GM18508 (cell line): ENCODE data around the gene CKMT1A.
"Not testable (repeated sequence)": the region's sequence is repeated elsewhere in the genome, so short reads cannot be mapped to it uniquely, and the experiment has no call there.

Experiments used
- ATAC-seq: cut with Tn5 transposase; IDR thresholded peaks from one replicate; pipeline ENCODE4 v1.9.1; 2021; ENCODE audit warnings: moderate number of reproducible peaks; ENCODE audit not compliant: insufficient read depth, unreplicated experiment

CKMT1A gene

DNA sequence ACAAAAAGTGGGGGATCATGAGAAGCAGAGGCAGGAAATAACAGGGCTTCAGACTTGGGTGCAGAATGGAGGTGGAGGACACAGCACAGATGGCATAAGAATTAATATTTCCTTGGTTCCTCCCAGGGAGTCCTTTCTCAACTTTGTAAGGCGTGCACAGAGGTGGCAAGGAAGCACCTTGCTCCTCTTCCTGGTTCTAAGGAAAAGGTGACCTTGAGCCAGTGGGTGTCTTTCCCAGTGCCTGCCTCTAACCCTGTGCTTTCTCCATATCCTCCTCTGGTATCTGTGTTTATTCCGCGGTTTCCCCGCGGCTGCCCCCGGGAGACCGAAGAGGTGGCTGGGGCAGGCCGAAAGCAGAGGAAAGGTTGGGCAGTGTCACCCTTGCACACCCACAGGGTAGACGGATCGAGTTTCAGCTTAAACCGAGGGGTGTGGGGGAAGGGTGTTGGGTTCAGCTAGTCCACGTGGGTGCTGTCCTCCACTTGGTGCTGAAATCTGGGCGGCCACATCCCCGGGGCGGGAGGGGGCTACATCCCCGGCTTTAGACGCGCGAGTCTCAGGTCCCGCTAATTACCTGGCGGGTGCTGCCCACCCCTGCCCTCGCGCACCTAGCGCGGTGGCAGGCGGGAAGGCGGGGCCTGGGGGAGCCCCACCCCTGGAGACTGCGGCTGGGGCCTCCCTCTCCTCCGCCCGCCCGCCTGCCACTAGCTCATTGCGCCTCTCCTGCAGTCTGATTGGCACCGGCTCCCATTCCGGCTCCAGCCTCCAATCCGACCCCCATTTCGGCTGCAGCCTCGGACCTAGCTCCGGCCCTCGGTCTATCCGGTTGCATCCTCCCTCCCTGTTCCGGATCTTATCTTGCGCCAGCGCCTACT, at the start of gene CKMT1A:
CKMT1A (plus strand) TSS at position 712 of the 875 bp plus-strand sequence. CDS start 192 bp downstream, outside the sequence.
- not testable (repeated sequence) for ATAC-seq

- no peak for ATAC-seq
Measured at GRCh38 chr15:43648649-43649429, 44.8 kb upstream of the CKMT1A start, which contains the start of gene CATSPER2. TSS of gene CATSPER2 (minus strand) at chr15:43648844. CDS start at chr15:43648061, 783 bp downstream.

DNA sequence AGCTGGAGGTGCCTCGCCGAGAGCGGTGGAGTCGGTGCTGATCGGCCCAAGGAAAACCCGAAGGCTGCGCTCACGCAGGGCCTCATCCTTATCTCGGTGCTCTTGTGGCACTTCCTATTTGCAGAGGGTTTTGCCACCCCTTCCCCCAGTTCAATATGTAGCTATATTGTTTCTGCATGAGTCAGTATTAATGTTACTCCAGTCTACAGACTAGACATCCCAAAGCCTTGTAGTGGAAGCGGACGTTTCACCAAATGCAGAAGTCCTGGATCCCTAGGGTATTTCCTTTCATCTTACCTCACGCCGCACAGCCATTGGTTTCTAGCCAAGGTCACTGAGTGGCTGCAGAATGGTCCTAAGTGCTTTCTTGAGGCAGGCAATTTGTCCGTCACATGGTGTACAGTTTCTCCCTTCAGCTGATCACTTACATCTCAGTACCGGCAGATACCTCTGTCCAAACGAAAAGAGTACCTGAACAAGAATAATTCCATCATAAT, 44.2 kb upstream of the CKMT1A start:
- not testable (repeated sequence) for ATAC-seq

- not testable (repeated sequence) for ATAC-seq
Measured at GRCh38 chr15:43659727-43660126, 33.9 kb upstream of the CKMT1A start.

GRCh38 chr15:43662293-43662692, 31.4 kb upstream of the CKMT1A start:
- not testable (repeated sequence) for ATAC-seq

DNA sequence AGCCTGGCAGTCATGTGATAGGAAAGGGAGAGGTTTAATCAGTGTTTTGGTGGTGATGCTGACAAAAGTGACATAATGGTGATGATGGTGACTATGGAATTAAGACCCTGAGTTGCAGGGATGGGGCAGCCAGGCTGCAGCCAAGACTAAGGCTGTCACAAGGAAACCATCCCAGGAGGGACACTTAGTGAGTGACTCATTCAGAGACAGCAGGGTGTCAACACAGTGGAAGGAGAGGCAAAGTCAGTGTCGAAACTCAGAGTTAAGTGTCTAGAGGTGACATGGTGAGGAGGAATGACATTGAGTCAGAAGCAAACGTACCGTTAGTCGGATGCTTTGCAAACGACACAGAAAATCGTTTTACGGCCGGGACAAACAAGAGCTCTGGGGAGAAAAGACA, 30.3 kb upstream of the CKMT1A start:
- ATAC-seq: not testable (repeated sequence)

- not testable (repeated sequence) for ATAC-seq
Measured at GRCh38 chr15:43666177-43666576, 27.5 kb upstream of the CKMT1A start.

DNA sequence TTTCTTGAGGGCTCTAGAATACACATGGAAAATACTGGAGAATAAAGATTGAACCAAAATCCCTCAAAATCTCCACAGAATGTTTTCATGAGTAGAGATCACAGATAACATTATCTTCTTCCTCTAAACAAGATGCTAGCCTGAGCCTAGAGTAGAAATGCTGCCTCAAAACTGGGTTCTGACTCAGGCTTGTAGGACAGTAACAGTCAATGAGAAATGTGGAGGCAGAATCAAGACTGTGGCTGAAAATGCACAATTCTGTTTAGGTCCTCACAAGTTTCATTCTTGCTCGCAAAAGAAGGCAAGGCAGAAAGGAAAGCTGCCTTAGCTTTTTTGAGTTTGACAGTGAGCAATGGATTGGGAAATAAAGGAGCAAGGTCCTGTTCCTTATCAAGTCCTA, 19.5 kb upstream of the CKMT1A start:
- ATAC-seq: not testable (repeated sequence)

- peak; percentile 83 for ATAC-seq
Measured at GRCh38 chr15:43689604-43690301, 3.9 kb upstream of the CKMT1A start.

DNA sequence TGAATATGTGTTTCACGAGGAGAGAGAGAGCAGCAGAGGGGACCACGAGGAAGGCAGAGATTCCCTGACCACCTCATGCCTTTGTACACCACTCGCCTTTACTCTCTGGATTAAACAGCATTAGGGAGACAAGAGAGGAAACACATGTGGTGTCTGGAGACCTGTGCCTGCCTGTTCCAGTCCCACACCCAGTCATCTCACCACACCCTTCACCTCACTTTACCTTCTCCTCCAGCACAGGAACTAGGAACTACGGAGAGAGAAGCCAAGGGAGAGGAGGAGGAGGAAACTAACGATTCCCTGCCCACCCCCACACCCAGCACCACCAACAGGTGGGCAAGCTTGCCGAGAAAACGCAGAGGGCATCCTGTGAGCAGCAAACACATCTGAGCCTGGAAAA, 980 bp upstream of the CKMT1A start:
- not testable (repeated sequence) for ATAC-seq

GRCh38 chr15:43702174-43702573, 8.5 kb downstream of the CKMT1A start:
- ATAC-seq: no peak

- no peak for ATAC-seq
Measured at GRCh38 chr15:43702701-43703424, 9.2 kb downstream of the CKMT1A start.

GRCh38 chr15:43710431-43711131, 16.9 kb downstream of the CKMT1A start:
- ATAC-seq: not testable (repeated sequence)

- ATAC-seq: no peak
Measured at GRCh38 chr15:43723151-43723550, 29.5 kb downstream of the CKMT1A start.

- not testable (repeated sequence) for ATAC-seq
Measured at GRCh38 chr15:43726306-43726705, 32.6 kb downstream of the CKMT1A start.

DNA sequence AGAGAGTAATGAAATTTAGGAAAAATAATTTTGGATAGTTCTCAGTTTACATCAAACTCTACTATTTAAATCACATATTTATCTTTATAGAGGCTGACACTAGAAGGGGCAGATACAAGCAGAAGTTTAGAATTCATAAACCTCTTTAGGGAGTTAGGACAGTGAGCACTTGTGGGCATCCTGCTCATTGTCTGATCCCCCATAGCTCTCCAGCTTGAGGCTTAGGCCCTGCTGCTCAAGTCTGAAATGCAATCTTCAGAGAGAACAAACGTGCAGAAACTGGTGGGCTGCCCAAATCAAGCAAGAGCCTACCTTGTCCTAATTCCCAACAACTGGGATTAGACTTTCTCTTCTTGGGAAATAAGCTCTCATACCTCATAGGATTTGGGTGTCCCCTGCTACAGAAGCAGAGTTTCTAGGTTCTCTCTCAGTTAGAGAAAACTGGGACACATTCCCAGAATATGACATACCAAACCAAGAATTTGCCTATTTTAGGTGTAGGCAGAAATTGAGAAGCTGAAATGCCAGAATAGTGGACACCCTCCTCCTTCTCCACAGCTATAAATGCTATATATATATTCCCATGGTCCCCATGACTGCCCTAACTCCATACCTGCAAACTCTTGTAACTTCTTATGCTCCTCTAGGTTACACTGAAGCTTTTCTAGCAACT, 34.5 kb downstream of the CKMT1A start:
- ATAC-seq: not testable (repeated sequence)

DNA sequence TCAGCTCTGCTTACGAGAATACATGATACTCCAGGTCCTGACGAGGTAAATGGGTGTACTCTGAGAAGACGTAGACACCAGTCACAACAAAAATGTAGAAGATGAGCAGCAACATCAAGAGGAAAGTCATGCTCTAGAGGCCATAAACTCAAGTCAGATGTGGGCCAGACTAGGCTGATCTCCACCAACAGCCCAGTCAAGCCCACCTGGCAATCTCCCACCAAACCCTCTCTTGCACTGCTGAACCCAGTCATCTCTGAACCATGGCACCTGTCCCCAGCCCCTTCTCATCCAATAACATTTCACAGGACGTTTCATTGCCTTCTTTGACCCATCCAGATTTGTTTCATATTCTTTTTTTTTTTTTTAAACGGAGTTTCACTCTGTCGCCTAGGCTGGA, 41.8 kb downstream of the CKMT1A start:
- ATAC-seq: no peak

DNA sequence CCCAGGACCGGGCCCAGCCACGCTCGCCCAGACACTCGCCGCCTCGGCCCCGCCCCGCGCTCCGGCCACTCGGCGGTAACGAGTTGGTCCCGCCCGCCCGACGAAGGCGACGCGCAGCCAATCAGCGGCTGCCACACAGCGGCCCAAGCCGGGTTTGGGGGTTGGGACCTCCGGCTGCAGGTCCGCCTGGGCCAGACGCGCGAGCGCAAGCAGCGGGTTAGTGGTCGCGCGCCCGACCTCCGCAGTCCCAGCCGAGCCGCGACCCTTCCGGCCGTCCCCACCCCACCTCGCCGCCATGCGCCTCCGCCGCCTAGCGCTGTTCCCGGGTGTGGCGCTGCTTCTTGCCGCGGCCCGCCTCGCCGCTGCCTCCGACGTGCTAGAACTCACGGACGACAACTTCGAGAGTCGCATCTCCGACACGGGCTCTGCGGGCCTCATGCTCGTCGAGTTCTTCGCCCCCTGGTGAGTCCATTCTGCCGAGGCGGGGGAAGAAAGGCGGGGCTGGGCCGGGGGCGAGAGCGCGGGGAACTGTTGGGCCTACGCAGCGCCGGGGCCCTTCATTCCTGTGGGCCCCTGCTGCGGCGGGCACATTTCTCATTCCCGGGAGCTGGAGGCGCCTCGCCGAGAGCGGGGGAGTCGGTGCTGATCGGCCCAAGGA, 52.7 kb downstream of the CKMT1A start, which contains the start of gene PDIA3:
PDIA3 (plus strand) TSS at position 194 of the 658 bp plus-strand sequence; CDS start at position 296, 102 bp downstream.
- not testable (repeated sequence) for ATAC-seq
